ENCODE measurements around the gene UBE2E2.

The UBE2E2 gene

DNA sequence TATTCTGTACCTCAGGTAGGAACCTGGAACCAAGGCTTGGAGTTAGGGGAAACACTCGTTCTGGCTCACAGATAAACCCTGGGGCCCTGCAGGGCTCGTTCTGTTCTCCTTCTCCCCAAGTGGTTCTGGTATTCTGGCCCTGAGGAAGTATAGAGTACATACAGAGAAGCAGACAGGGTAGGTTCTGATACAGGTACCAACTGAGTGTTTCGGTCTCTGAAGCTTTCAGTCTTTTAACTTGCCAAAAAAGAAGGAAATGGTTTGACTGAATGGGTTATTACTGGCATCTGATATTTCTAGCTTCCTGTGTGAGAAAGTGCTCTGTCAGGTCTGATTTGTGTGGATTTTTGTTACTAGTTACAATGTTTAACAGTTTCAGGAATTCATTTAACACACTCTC is 67.3 kb downstream of the UBE2E2 start:
- POLR2A ChIA-PET: no interaction called here
- CTCF ChIA-PET: no interaction called here
- no peak for DNase-seq (ENCODE audit: low read depth, low spot score)
- no peak overlapping the region for H3K4me3 ChIP-seq (ENCODE audit: low read depth, low read length)
- TF ChIP-seq CTCF (IDR thresholded peaks at IDR 0.05; ENCODE audit: insufficient read depth, low read length, missing control alignments): no peak

- CTCF ChIA-PET: no interaction called here
- no peak for DNase-seq (ENCODE audit: low read depth, low spot score)
- POLR2A ChIA-PET: no interaction called here
- TF ChIP-seq CTCF (IDR thresholded peaks at IDR 0.05; ENCODE audit: insufficient read depth, low read length, missing control alignments): no peak
- H3K4me3 ChIP-seq (ENCODE audit: low read depth, low read length): no peak overlapping the region
Observed at GRCh38 chr3:23271876-23272741, 69.0 kb downstream of the UBE2E2 start.

DNA sequence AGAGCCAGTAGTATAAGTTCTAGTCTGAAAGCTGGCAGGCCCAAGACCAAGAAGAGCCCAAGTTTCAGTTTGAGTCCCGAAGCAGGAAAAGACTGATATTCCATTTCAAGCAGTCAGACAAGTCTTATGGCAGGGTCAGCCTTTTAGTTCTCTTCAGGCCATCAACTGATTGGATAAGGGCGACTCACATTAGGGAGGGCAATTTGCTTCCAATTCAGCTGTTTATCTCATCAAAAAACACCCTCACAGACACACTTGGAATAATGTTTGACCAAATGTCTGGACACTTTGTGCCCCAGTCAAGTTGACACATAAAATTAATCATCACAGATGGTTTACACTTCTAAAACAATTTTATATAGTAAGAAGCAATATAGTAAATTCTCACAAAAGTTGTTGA is 69.7 kb downstream of the UBE2E2 start:
- ChIA-PET CTCF (no interaction called here), POLR2A (no interaction called here)
- TF ChIP-seq CTCF (IDR thresholded peaks at IDR 0.05; ENCODE audit: insufficient read depth, low read length, missing control alignments): no peak
- no peak for DNase-seq (ENCODE audit: low read depth, low spot score)
- no peak overlapping the region for H3K4me3 ChIP-seq (ENCODE audit: low read depth, low read length)

GRCh38 chr3:23275061-23275460 is 71.9 kb downstream of the UBE2E2 start:
- H3K4me3 ChIP-seq (ENCODE audit: low read depth, low read length): no peak overlapping the region
- DNase-seq (ENCODE audit: low read depth, low spot score): no peak
- ChIA-PET CTCF (no interaction called here), POLR2A (no interaction called here)
- no peak for TF ChIP-seq CTCF (IDR thresholded peaks at IDR 0.05; ENCODE audit: insufficient read depth, low read length, missing control alignments)

DNA sequence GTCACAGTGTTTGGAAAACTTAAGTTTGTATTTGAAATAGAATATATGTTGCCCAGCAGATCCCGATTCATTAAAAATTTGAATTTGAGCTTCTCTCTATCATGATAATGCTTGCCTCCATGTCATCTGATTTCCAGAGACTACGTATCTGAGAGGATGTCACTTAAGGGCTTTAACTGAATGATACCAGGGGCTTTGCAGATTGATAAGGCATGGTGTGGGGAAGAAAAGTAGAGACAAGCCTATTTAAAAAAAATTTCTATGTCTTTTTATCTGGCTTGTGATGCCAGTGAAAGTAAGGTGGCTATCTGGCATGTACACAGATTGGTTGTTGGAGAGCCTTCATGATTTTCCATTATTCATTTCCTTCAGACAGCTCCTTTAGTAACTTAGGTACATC is 72.7 kb downstream of the UBE2E2 start:
- no peak for DNase-seq (ENCODE audit: low read depth, low spot score)
- ChIA-PET POLR2A (no interaction called here), CTCF (interaction anchor here (1.5 kb wide), 1 partner anchor 613 kb away, joined by 4 read pairs; no protein-coding TSS in a partner anchor)
- H3K4me3 ChIP-seq (ENCODE audit: low read depth, low read length): no peak overlapping the region
- no peak for TF ChIP-seq CTCF (IDR thresholded peaks at IDR 0.05; ENCODE audit: insufficient read depth, low read length, missing control alignments)

DNA sequence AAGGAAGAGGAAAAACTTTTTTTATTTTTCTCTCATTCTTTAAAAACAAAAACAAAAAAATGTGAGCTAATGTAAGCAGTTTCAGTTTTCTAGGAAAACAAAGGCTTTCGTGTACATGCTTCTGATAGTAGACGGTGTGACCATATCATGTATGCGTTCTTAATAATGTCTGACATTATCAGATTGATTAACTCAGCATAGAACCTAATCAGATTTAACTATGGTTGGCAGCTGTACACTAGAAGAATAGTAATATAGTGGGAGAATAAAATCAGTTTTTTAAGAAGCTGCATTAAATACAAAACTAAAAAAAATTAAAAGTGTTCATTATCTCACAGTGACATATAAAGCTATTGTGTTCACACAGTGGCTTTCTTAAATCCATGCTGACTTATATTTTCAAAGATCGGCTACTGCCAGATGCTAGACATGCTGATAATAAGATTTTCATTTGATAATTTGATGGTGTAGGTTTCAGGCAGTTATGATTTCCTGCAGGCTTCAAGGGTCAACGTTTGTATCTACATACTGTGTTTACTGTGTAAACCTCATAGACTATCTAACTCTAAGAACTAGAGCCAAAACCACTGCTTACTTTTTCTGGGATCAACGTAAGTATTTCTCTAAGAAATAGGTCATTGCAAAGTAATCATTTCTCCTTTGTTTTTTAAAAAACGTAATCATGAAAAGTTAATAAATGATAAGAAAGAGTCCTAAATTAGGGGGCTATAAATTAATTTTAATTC is 74.0 kb downstream of the UBE2E2 start:
- DNase-seq (ENCODE audit: low read depth, low spot score): no peak
- ChIA-PET CTCF (interaction anchor here (1.5 kb wide), 1 partner anchor 611 kb away, joined by 4 read pairs; no protein-coding TSS in a partner anchor), POLR2A (no interaction called here)
- H3K4me3 ChIP-seq (ENCODE audit: low read depth, low read length): no peak overlapping the region
- no peak for TF ChIP-seq CTCF (IDR thresholded peaks at IDR 0.05; ENCODE audit: insufficient read depth, low read length, missing control alignments)
